H1 (cell line): ENCODE data around the gene GSK3B. TPM values are rescaled to one million over a fixed set of nuclear protein-coding genes. Genes with fewer than 3 reads are reported as not detected.
A peak's percentile ranks its signal among the peaks of the same experiment; 100 is the strongest.

ENCODE experiments used
- CHD7 ChIP-seq: fragments of 300-600 bp; sonication (generic); IDR thresholded peaks from 2 replicates; pipeline ENCODE4 v1.7.1; 2012; ENCODE audit warnings: low read length, moderate library complexity, mild to moderate bottlenecking, inconsistent platforms; ENCODE audit not compliant: insufficient replicate concordance
- KDM4A ChIP-seq: IDR thresholded peaks from one replicate; pipeline ENCODE4 v1.7.1; 2012; ENCODE audit warnings: low read depth, mild to moderate bottlenecking, moderate library complexity, low read length, inconsistent platforms; ENCODE audit not compliant: severe bottlenecking
- POU5F1 ChIP-seq: IDR thresholded peaks from 2 replicates; pipeline ENCODE4 v1.6.1; 2011; ENCODE audit warnings: low read depth, mild to moderate bottlenecking, low read length, moderate library complexity
- RFX5 ChIP-seq: IDR thresholded peaks from 2 replicates; pipeline ENCODE4 v1.6.1; 2011; ENCODE audit warnings: low read depth, low read length, improper control_type of control experiment, borderline replicate concordance
- SP1 ChIP-seq: IDR thresholded peaks from 2 replicates; pipeline ENCODE4 v1.6.1; 2011; ENCODE audit warnings: low read depth, low read length
- polyA plus RNA-seq, 7 experiments: library from polyadenylated mRNA; depleted of rRNA in 3 of 7; stranded (reverse) in 5 of 7; unstranded in 2 of 7; fragments of >200 nt in 5 of 7; fragments of 200-250 nt in 2 of 7; gene quantifications; 1 replicate in 5 of 7; 2 replicates in 1 of 7; 4 replicates in 1 of 7; pipeline versions ENCODE4 v1.2.1 to v1.2.3, GENCODE V29; 2011 to 2013; ENCODE audit warnings: missing spikeins in 2 of 7, mixed read lengths in 2 of 7
- total RNA-seq: library from RNA; stranded (reverse); fragmentation: NEBNext Ultra II Directional; extraction: Animal tissue kit (Norgen Biotek cat#: 25700); gene quantifications from 2 replicates; pipeline ENCODE4 v1.2.1, GENCODE V29; 2021

Gene GSK3B
- total and polyA plus RNA-seq, 2 of the 8 experiments (the other 6 are each of a cell fraction or from before 2014, with no cell fraction given): 24.2 to 50.7 TPM

- TF ChIP-seq CHD7 (peak; percentile 72), POU5F1 (peak; percentile 60; the same call in 1 of the 2 replicates), RFX5 (no peak), KDM4A (no peak), SP1 (peak; percentile 65; the same call in 1 of the 2 replicates)
These were observed 181.2 kb downstream of the GSK3B start (continued) for GRCh38 chr3:119913021-119913420.
